Small intestine (tissue), 7 donors: Measurements from ENCODE around the gene BEAN1. TPM values are rescaled to one million over a fixed set of nuclear protein-coding genes. Genes with fewer than 3 reads are reported as not detected.
"Not testable (repeated sequence)": the region's sequence is repeated elsewhere in the genome, so short reads cannot be mapped to it uniquely, and the experiment has no call there.

Experiments used
- DNase-seq, 2 donors: peaks; one replicate each; pipeline versions ENCODE4 v3.0.0 to v3.0.0-alpha.2; 2013
- FAIRE-seq: peaks from 2 replicates; lab custom pipeline; 2012; peaks lifted over from hg19 to GRCh38; lab: Jason Lieb, UNC
- H3K27ac ChIP-seq, 3 donors: one replicate each; pipeline ENCODE4 v1.5.1; 2013; ENCODE audit warnings: low read length in 2 of 3, mild to moderate bottlenecking in 2 of 3, control low read depth in 1 of 3, inconsistent platforms in 1 of 3, low read depth in 1 of 3, moderate library complexity in 1 of 3
- H3K27me3 ChIP-seq, 3 donors: one replicate each; pipeline ENCODE4 v1.6.1; 2013; ENCODE audit warnings: low read length in 3 of 3, inconsistent platforms in 1 of 3; ENCODE audit not compliant: control insufficient read depth in 3 of 3, insufficient read depth in 3 of 3
- H3K36me3 ChIP-seq, 3 donors: one replicate each; pipeline ENCODE4 v1.6.1; 2013; ENCODE audit warnings: low read length in 3 of 3, inconsistent platforms in 1 of 3, low read depth in 1 of 3, mild to moderate bottlenecking in 1 of 3, moderate library complexity in 1 of 3; ENCODE audit not compliant: control insufficient read depth in 3 of 3, insufficient read depth in 2 of 3
- H3K4me1 ChIP-seq, 3 donors: one replicate each; pipeline ENCODE4 v1.6.1; 2013; ENCODE audit warnings: low read length in 2 of 3, inconsistent platforms in 1 of 3, low read depth in 1 of 3, mild to moderate bottlenecking in 1 of 3, moderate library complexity in 1 of 3; ENCODE audit not compliant: control insufficient read depth in 3 of 3, insufficient read depth in 2 of 3
- H3K4me3 ChIP-seq, 3 donors: one replicate each; pipeline ENCODE4 v1.5.1; 2013; ENCODE audit warnings: low read length in 3 of 3, control low read depth in 1 of 3, inconsistent platforms in 1 of 3, low read depth in 1 of 3, mild to moderate bottlenecking in 1 of 3, moderate library complexity in 1 of 3
- H3K9me3 ChIP-seq, 2 donors: one replicate each; pipeline ENCODE4 v1.6.1; 2013; ENCODE audit warnings: low read depth in 1 of 2, low read length in 1 of 2; ENCODE audit not compliant: control insufficient read depth in 2 of 2, insufficient read depth in 1 of 2
- WGBS, 3 donors: extraction: QIAGEN DNeasy Blood & Tissue Kit; methylation state at CpG; one replicate each; pipeline ENCODE4 v1.1.7; 2013; 5-methylcytosine and 5-hydroxymethylcytosine counted together
- polyA plus RNA-seq, 4 donors: library from polyadenylated mRNA; stranded (reverse) in 3 of 4; unstranded in 1 of 4; fragments of 200-250 nt in 3 of 4; fragments of 120-200 nt in 1 of 4; gene quantifications; one replicate each; pipeline versions ENCODE4 v1.2.1 to v1.2.3, GENCODE V29; 2013
- donor health status: healthy with polysubstance abuse.
- donor health status: control.
- donor health status: control.
- donor health status: Bipolar disorder and iron deficiency.
- donor health status: healthy.

Gene BEAN1
- polyA plus RNA-seq, 4 donors, result 0.59 to 0.64 TPM; not detected in 2

DNA sequence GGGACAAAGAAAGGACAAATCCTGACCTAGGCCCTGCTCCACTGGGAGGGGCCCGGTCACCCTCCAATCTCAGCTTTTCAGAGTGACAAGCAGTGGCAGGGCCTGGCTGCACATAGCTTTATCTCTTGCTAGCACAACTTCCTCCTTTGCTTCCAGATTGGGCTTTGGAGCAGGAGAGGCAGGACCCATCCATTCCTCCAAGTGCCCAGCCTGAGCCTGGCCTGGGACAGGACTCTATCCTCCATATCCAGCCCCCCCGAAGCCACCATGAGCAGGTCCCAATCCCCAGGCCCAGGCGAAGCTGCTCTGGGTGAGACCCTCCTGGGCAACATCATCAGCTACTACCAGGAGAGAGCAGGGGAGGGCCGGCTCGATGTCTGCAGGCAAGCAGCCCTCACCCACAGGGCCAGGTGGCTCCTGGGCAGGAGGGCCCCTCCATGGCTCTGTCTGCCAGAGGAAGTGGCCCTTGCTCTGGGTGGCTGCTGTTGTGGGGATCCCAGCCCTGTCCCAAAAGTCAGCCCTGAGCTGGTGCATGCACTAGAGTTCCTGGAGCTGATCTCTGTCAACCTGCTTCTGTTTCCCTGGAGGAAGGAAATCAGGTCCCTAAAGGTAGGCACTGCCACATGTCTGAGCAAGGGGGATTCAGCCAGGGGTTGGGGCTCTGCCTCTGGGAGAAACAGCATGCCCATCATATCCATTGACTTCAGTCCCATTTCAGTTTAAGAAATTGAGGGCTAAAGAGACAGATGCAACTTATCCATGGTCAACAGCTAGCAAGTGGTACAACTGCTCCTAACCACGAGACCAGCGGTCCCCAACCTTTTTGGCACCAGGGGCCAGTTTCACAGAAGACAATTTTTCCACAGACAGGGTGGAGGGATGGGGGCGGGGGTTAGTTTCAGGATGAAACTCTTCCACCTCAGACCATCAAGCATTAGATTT lies 64.0 kb downstream of the BEAN1 start:
- Histone ChIP-seq H3K9me3 (peaks cover 0 to 2% of the 10 kb centered on the region in 2 donors), H3K4me3 (no peak overlapping the region), H3K27me3 (no peaks in the 10 kb centered on the region), H3K27ac (no peak overlapping the region), H3K4me1 (no peaks in the 10 kb centered on the region), H3K36me3 (no peaks in the 10 kb centered on the region)
- FAIRE-seq (no peak), DNase-seq (no peak)
- WGBS, 3 donors, result 78 to 83% (median 80%) methylated on average over 8 of the region's 8 CpGs

GRCh38 chr16:66491716-66492064 lies 64.6 kb downstream of the BEAN1 start:
- 80 to 84% (median 82%) methylated on average over 7 of the region's 7 CpGs for WGBS, 3 donors
- no peaks in the 10 kb centered on the region for H3K4me1 ChIP-seq
- H3K36me3 ChIP-seq, result no peaks in the 10 kb centered on the region
- H3K27me3 ChIP-seq, result no peaks in the 10 kb centered on the region
- H3K27ac ChIP-seq, result no peak overlapping the region
- no peak for DNase-seq
- H3K4me3 ChIP-seq, result no peak overlapping the region
- FAIRE-seq, result no peak
- peaks cover 0 to 2% of the 10 kb centered on the region in 2 donors for H3K9me3 ChIP-seq

GRCh38 chr16:66493490-66494401 lies 66.7 kb downstream of the BEAN1 start:
- no peak for FAIRE-seq
- H3K27ac ChIP-seq, result no peak overlapping the region
- H3K4me1 ChIP-seq, result no peaks in the 10 kb centered on the region
- no peaks in the 10 kb centered on the region for H3K27me3 ChIP-seq
- H3K36me3 ChIP-seq, result no peaks in the 10 kb centered on the region
- 87 to 91% (median 90%) methylated on average over 14 of the region's 14 CpGs for WGBS, 3 donors
- H3K4me3 ChIP-seq, result no peak overlapping the region
- H3K9me3 ChIP-seq, result no peaks in the 10 kb centered on the region
- DNase-seq, result no peak

DNA sequence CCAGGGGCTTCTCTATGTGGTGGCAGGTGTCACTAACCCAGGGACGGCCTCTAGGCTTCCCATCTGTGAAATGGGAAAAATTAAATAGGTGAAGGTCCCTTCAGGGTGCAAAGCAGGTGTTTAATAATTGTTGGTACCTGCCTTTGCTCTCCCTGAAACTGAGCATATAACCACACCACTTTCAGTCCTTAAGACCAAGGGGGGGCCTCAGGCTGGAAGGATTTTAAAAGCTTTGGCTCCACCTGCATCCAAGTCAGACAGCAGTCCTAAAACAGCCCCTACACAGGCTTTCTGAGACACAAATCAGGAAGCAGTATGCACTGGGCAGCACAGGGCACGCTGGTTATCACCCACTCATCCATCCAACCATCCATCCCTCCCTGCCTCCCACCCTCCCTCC lies 67.8 kb downstream of the BEAN1 start:
- H3K27ac ChIP-seq, result no peak overlapping the region
- H3K27me3 ChIP-seq, result no peaks in the 10 kb centered on the region
- DNase-seq (no peak), FAIRE-seq (no peak)
- no peaks in the 10 kb centered on the region for H3K36me3 ChIP-seq
- H3K9me3 ChIP-seq, result no peaks in the 10 kb centered on the region
- no peaks in the 10 kb centered on the region for H3K4me1 ChIP-seq
- H3K4me3 ChIP-seq, result no peak overlapping the region
- WGBS, 3 donors, result 86 to 96% (median 91%) methylated on average over 2 of the region's 2 CpGs

GRCh38 chr16:66495440-66495839 lies 68.3 kb downstream of the BEAN1 start:
- 89 to 93% (median 90%) methylated on average over 2 of the region's 2 CpGs for whole genome bisulfite sequencing, 3 donors

DNA sequence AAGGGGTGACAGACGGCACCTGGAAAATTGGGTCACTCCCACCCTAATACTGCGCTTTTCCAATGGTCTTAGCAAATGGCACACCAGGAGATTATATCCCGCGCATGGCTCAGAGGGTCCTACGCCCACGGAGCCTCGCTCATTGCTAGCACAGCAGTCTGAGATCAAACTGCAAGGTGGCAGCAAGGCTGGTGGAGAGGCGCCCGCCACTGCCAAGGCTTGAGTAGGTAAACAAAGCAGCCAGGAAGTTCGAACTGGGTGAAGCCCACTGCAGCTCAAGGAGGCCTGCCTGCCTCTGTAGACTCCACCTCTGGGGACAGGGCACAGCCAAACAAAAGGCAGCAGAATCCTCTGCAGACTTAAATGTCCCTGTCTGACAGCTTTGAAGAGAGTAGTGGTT lies 69.1 kb downstream of the BEAN1 start:
- WGBS, 3 donors, result 86 to 94% (median 93%) methylated on average over 2 to 9 of the region's 10 CpGs
- not testable (repeated sequence) for DNase-seq, H3K27ac ChIP-seq, H3K9me3 ChIP-seq, H3K4me3 ChIP-seq, FAIRE-seq, H3K27me3 ChIP-seq, H3K36me3 ChIP-seq, H3K4me1 ChIP-seq

More at GRCh38 chr16:66495440-66495839, 68.3 kb downstream of the BEAN1 start:
- Histone ChIP-seq H3K9me3 (no peaks in the 10 kb centered on the region), H3K4me1 (no peaks in the 10 kb centered on the region), H3K36me3 (no peaks in the 10 kb centered on the region), H3K27me3 (no peaks in the 10 kb centered on the region), H3K27ac (no peak overlapping the region), H3K4me3 (no peak overlapping the region)
- DNase-seq (no peak), FAIRE-seq (no peak)

DNA sequence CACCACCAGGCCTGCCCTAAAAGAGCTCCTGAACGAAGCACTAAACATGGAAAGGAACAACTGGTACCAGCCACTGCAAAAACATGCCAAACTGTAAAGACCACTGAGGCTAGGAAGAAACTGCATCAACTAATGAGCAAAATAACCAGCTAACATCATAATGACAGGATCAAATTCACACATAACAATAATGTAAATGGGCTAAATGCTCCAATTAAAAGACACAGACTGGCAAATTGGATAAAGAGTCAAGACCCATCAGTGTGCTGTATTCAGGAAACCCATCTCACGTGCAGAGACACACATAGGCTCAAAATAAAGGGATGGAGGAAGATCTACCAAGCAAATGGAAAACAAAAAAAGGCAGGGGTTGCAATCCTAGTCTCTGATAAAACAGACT lies 70.8 kb downstream of the BEAN1 start:
- not testable (repeated sequence) for DNase-seq, H3K36me3 ChIP-seq, H3K27ac ChIP-seq, H3K27me3 ChIP-seq, H3K4me1 ChIP-seq, H3K9me3 ChIP-seq, H3K4me3 ChIP-seq, FAIRE-seq
- 76 to 97% (median 88%) methylated on average over 1 of the region's 2 CpGs for WGBS, 3 donors

- H3K36me3 ChIP-seq, DNase-seq, H3K4me1 ChIP-seq, H3K27me3 ChIP-seq, H3K4me3 ChIP-seq, H3K9me3 ChIP-seq, FAIRE-seq, H3K27ac ChIP-seq: not testable (repeated sequence)
- 89 to 95% (median 93%) methylated on average over 4 of the region's 4 CpGs for WGBS, 3 donors
Observed at GRCh38 chr16:66501563-66501962, 74.5 kb downstream of the BEAN1 start.
